Muscle of arm (tissue), 12 donors: ENCODE data around the gene TXNRD3. TPM values are rescaled to one million over a fixed set of nuclear protein-coding genes. Genes with fewer than 3 reads are reported as not detected.

ENCODE experiments used
- polyA plus RNA-seq, 12 donors: library from polyadenylated mRNA; unstranded; fragments of 120-200 nt; gene quantifications; one replicate each; pipeline ENCODE4 v1.2.1, GENCODE V29; 2013; ENCODE audit not compliant: insufficient read length in 12 of 12

TXNRD3 gene
- polyA plus RNA-seq, 12 donors = 7.5 to 10.9 (median 9.5) TPM; not detected in 2

Other genes with a start within 250 kb of the TXNRD3 start
- gene ZXDC, start 179.2 kb downstream of the TXNRD3 start, polyA plus RNA-seq = 10 to 100 TPM in 11 of 12 donors, not detected in 1; 16.3 to 29.1 (median 26.1) TPM
- gene UROC1, start 137.4 kb downstream of the TXNRD3 start, polyA plus RNA-seq = under 1 TPM in 2 of 12 donors, not detected in 10; 0.11 to 0.19 TPM
- gene CHST13, start 131.0 kb downstream of the TXNRD3 start, polyA plus RNA-seq = 10 to 100 TPM in 1 of 12 donors, under 1 TPM in 8, not detected in 3; 0.11 to 24.0 (median 0.21) TPM
- under 1 TPM in 1 of 12 donors, not detected in 11; 0.09 TPM for gene C3orf22, start 96.2 kb downstream of the TXNRD3 start, polyA plus RNA-seq
- gene CHCHD6, start 49.1 kb upstream of the TXNRD3 start, polyA plus RNA-seq = 10 to 100 TPM in 2 of 12 donors, 1 to 10 TPM in 9, not detected in 1; 4.7 to 12.8 (median 7.3) TPM